HEK293 (cell line): ENCODE results near the gene LRPPRC.

Experiments
- ZNF274 ChIP-seq, 2 experiments: fragments of 200-500 bp in 1 of 2; fragments of 450-650 bp in 1 of 2; sonication (Bioruptor generic) in 1 of 2; formaldehyde crosslinking in 1 of 2; IDR thresholded peaks; 2 replicates each; pipeline versions ENCODE4 v1.5.1 to v1.6.1; 2014 to 2016; ENCODE audit warnings: borderline replicate concordance in 1 of 2, inconsistent platforms in 1 of 2, low read length in 1 of 2, missing biosample characterization in 1 of 2, missing genetic modification characterization in 1 of 2
- ZNF571 ChIP-seq: fragments of 450-650 bp; formaldehyde crosslinking; IDR thresholded peaks from 2 replicates; pipeline ENCODE4 v1.5.0; 2017; ENCODE audit warnings: missing biosample characterization, missing genetic modification characterization
- TF ChIP-seq, protein P1 (sequence below): fragments of 450-650 bp; formaldehyde crosslinking; IDR thresholded peaks from 2 replicates; pipeline ENCODE4 v1.5.1; 2016; ENCODE audit warnings: missing biosample characterization, missing genetic modification characterization
- TF ChIP-seq, protein P2 (sequence below): fragments of 450-650 bp; formaldehyde crosslinking; IDR thresholded peaks from 2 replicates; pipeline ENCODE4; 2016; ENCODE audit warnings: missing biosample characterization, missing genetic modification characterization
- TF ChIP-seq, protein P3 (sequence below): fragments of 450-650 bp; formaldehyde crosslinking; IDR thresholded peaks from 2 replicates; pipeline ENCODE4 v1.5.1; 2016; ENCODE audit warnings: missing biosample characterization, missing genetic modification characterization

DNA sequence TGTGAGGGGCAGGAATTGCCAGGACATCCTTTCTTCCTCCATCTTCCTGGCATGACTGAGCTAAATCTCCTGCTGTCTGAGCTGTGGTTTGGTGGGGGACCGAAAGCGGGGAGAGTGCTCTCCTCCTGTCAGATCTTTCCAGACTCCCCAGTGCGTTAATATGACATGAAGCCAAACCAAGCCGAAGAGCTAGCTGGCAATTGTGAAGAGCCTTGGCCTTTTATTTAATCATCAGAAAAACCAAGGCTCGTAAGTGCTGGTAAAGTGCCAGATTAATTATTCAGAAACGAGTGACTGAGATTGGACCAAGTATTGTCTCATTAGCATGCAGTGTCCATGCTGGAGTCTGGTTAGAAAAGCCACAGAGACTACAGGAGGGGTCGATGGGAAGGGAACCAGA lies 14.5 kb upstream of the LRPPRC start:
- TF ChIP-seq, protein P1, sequence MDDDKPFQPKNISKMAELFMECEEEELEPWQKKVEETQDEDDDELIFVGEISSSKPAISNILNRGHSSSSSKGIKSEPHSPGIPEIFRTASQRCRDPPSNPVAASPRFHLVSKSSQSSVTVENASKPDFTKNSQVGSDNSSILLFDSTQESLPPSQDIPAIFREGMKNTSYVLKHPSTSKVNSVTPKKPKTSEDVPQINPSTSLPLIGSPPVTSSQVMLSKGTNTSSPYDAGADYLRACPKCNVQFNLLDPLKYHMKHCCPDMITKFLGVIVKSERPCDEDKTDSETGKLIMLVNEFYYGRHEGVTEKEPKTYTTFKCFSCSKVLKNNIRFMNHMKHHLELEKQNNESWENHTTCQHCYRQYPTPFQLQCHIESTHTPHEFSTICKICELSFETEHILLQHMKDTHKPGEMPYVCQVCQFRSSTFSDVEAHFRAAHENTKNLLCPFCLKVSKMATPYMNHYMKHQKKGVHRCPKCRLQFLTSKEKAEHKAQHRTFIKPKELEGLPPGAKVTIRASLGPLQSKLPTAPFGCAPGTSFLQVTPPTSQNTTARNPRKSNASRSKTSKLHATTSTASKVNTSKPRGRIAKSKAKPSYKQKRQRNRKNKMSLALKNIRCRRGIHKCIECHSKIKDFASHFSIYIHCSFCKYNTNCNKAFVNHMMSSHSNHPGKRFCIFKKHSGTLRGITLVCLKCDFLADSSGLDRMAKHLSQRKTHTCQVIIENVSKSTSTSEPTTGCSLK (tag by site-specific recombination) = no peak
- TF ChIP-seq, protein P2, sequence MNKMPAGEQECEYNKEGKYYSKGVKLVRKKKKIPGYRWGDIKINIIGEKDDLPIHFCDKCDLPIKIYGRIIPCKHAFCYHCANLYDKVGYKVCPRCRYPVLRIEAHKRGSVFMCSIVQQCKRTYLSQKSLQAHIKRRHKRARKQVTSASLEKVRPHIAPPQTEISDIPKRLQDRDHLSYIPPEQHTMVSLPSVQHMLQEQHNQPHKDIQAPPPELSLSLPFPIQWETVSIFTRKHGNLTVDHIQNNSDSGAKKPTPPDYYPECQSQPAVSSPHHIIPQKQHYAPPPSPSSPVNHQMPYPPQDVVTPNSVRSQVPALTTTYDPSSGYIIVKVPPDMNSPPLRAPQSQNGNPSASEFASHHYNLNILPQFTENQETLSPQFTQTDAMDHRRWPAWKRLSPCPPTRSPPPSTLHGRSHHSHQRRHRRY (tag by site-specific recombination) = no peak
- TF ChIP-seq ZNF274 (IDR thresholded peaks at IDR 0.05; ENCODE audit: low read length) (no peak), ZNF274 (tag by site-specific recombination; IDR thresholded peaks at IDR 0.05; ENCODE audit: borderline replicate concordance) (no peak), ZNF571 (no peak)
- TF ChIP-seq, protein P3, sequence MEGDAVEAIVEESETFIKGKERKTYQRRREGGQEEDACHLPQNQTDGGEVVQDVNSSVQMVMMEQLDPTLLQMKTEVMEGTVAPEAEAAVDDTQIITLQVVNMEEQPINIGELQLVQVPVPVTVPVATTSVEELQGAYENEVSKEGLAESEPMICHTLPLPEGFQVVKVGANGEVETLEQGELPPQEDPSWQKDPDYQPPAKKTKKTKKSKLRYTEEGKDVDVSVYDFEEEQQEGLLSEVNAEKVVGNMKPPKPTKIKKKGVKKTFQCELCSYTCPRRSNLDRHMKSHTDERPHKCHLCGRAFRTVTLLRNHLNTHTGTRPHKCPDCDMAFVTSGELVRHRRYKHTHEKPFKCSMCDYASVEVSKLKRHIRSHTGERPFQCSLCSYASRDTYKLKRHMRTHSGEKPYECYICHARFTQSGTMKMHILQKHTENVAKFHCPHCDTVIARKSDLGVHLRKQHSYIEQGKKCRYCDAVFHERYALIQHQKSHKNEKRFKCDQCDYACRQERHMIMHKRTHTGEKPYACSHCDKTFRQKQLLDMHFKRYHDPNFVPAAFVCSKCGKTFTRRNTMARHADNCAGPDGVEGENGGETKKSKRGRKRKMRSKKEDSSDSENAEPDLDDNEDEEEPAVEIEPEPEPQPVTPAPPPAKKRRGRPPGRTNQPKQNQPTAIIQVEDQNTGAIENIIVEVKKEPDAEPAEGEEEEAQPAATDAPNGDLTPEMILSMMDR (tag by site-specific recombination) = no peak
